ENCODE measurements around the gene SPRED2.
"Not testable (repeated sequence)": the region's sequence is repeated elsewhere in the genome, so short reads cannot be mapped to it uniquely, and the experiment has no call there.

Gene SPRED2

GRCh38 chr2:65319072-65319673, 113.2 kb downstream of the SPRED2 start:
- no peak for DNase-seq
- intact Hi-C loops (cut with DNase I): no loop called here

GRCh38 chr2:65317841-65318240, 114.6 kb downstream of the SPRED2 start:
- intact Hi-C loops (cut with DNase I): no loop called here
- DNase-seq: no peak

GRCh38 chr2:65317351-65317750, 115.0 kb downstream of the SPRED2 start:
- intact Hi-C loops (cut with DNase I); DNase-seq: not testable (repeated sequence)

GRCh38 chr2:65316072-65316471, 116.3 kb downstream of the SPRED2 start:
- DNase-seq: peak in 1 of 10 donors; percentile 28
- intact Hi-C loops (cut with DNase I): no loop called here

- no peak for DNase-seq
- intact Hi-C loops (cut with DNase I): no loop called here
These were observed 117.5 kb downstream of the SPRED2 start for GRCh38 chr2:65314801-65315441.

GRCh38 chr2:65313954-65314256, 118.5 kb downstream of the SPRED2 start:
- DNase-seq: no peak
- intact Hi-C loops (cut with DNase I): no loop called here

- intact Hi-C loops (cut with DNase I): no loop called here
- DNase-seq: peak in 5 of 10 donors; percentile 37 to 90 (median 83)
These were observed 119.1 kb downstream of the SPRED2 start for GRCh38 chr2:65313126-65313953.

- no peak for DNase-seq
- intact Hi-C loops (cut with DNase I): no loop called here
These were observed 120.8 kb downstream of the SPRED2 start for GRCh38 chr2:65311596-65311995.

- no peak for DNase-seq
- intact Hi-C loops (cut with DNase I): no loop called here
These were observed 121.3 kb downstream of the SPRED2 start for GRCh38 chr2:65311049-65311448.

GRCh38 chr2:65309699-65310098, 122.7 kb downstream of the SPRED2 start:
- DNase-seq: peak in 1 of 10 donors; percentile 52
- intact Hi-C loops (cut with DNase I): no loop called here

GRCh38 chr2:65305934-65306333, 126.5 kb downstream of the SPRED2 start:
- DNase-seq: no peak
- intact Hi-C loops (cut with DNase I): no loop called here

GRCh38 chr2:65300761-65301711, 131.4 kb downstream of the SPRED2 start:
- DNase-seq: peak; percentile 38 to 95 (median 74)
- intact Hi-C loops (cut with DNase I): loop anchor here (2.0 to 5.0 kb wide), 2 partner anchors 86 to 138 kb away; no protein-coding TSS in a partner anchor

GRCh38 chr2:65300134-65300760, 132.2 kb downstream of the SPRED2 start:
- DNase-seq: peak in 8 of 10 donors; percentile 35 to 91 (median 59)
- intact Hi-C loops (cut with DNase I): loop anchor here (2.0 to 5.0 kb wide), 2 partner anchors 87 to 139 kb away; no protein-coding TSS in a partner anchor

GRCh38 chr2:65299246-65299645, 133.2 kb downstream of the SPRED2 start:
- DNase-seq: no peak
- intact Hi-C loops (cut with DNase I): no loop called here

GRCh38 chr2:65298089-65298488, 134.3 kb downstream of the SPRED2 start:
- intact Hi-C loops (cut with DNase I): no loop called here
- DNase-seq: no peak

- intact Hi-C loops (cut with DNase I): no loop called here
- no peak for DNase-seq
These were observed 134.9 kb downstream of the SPRED2 start for GRCh38 chr2:65297544-65297943.

- no peak for DNase-seq
- intact Hi-C loops (cut with DNase I): no loop called here
These were observed 135.4 kb downstream of the SPRED2 start for GRCh38 chr2:65296971-65297370.

GRCh38 chr2:65294701-65295100, 137.7 kb downstream of the SPRED2 start:
- no peak for DNase-seq
- intact Hi-C loops (cut with DNase I): no loop called here

GRCh38 chr2:65294136-65294535, 138.3 kb downstream of the SPRED2 start:
- intact Hi-C loops (cut with DNase I): no loop called here
- DNase-seq: no peak

GRCh38 chr2:65293376-65293775, 139.0 kb downstream of the SPRED2 start:
- intact Hi-C loops (cut with DNase I): no loop called here
- DNase-seq: no peak

All from posterior cingulate gyrus (tissue), 11 donors.